Lung (tissue), 12 donors: Measurements from ENCODE around the gene PGM3. TPM values are rescaled to one million over a fixed set of nuclear protein-coding genes. Genes with fewer than 3 reads are reported as not detected.

Source experiments
- ATAC-seq: fragments of 200-7000 bp; cut with Tn5 transposase; one replicate; pipeline ENCODE4 v1.9.1; 2020; ENCODE audit warnings: moderate number of reproducible peaks; ENCODE audit not compliant: insufficient read depth, low FRiP score
- DNase-seq, 3 donors: peaks; one replicate each; pipeline ENCODE4 v3.0.0-alpha.2; 2013 to 2017
- H3K27ac ChIP-seq, 2 donors: one replicate each; pipeline ENCODE4 v1.5.1; 2013; ENCODE audit warnings: mild to moderate bottlenecking in 2 of 2, moderate library complexity in 2 of 2, control low read depth in 1 of 2, inconsistent platforms in 1 of 2, low read depth in 1 of 2, low read length in 1 of 2
- H3K27me3 ChIP-seq, 3 donors: one replicate each; pipeline ENCODE4 v1.5.1; 2013; ENCODE audit warnings: low read length in 2 of 3; ENCODE audit not compliant: control insufficient read depth in 3 of 3, insufficient read depth in 3 of 3
- H3K36me3 ChIP-seq, 4 donors: one replicate each; pipeline ENCODE4 v1.5.1; 2013; ENCODE audit warnings: low read length in 4 of 4, mild to moderate bottlenecking in 1 of 4, moderate library complexity in 1 of 4; ENCODE audit not compliant: control insufficient read depth in 4 of 4, insufficient read depth in 4 of 4
- H3K4me1 ChIP-seq, 5 donors: one replicate each; pipeline ENCODE4 v1.5.1; 2013; ENCODE audit warnings: low read length in 5 of 5, mild to moderate bottlenecking in 2 of 5, moderate library complexity in 1 of 5; ENCODE audit not compliant: control insufficient read depth in 5 of 5, insufficient read depth in 5 of 5
- H3K4me3 ChIP-seq: one replicate; pipeline ENCODE4 v1.5.1; 2013; ENCODE audit warnings: mild to moderate bottlenecking, control low read depth, moderate library complexity
- H3K9ac ChIP-seq, 2 donors: one replicate each; pipeline ENCODE4 v1.5.1; 2013; ENCODE audit warnings: low read length in 2 of 2, control low read depth in 1 of 2; ENCODE audit not compliant: insufficient read depth in 1 of 2
- H3K9me3 ChIP-seq, 4 donors: one replicate each; pipeline ENCODE4 v1.5.1; 2013; ENCODE audit warnings: low read length in 3 of 4, mild to moderate bottlenecking in 1 of 4, moderate library complexity in 1 of 4; ENCODE audit not compliant: control insufficient read depth in 4 of 4, insufficient read depth in 3 of 4
- WGBS, 2 donors: extraction: QIAGEN DNeasy Blood & Tissue Kit; methylation state at CpG; one replicate each; pipeline ENCODE4 v1.1.7; 2013; 5-methylcytosine and 5-hydroxymethylcytosine counted together
- polyA plus RNA-seq, 2 donors: library from polyadenylated mRNA; stranded (reverse); fragments of 200-250 nt; gene quantifications; one replicate each; pipeline ENCODE4 v1.2.1, GENCODE V29; 2013
- total RNA-seq, 2 donors: library from RNA; depleted of rRNA in 1 of 2; stranded (reverse); fragments of >200 nt in 1 of 2; gene quantifications; one replicate each; pipeline ENCODE4 v1.2.1, GENCODE V29; 2014 to 2021
- TF ChIP-seq, protein P1 (sequence below): IDR thresholded peaks from 2 replicates; pipeline ENCODE4 v1.5.1; 2012; ENCODE audit warnings: mild to moderate bottlenecking; ENCODE audit errors: control extremely low read depth, extremely low read depth
- donor health status: control.
- donor health status: control.
- donor health status: Bipolar disorder and iron deficiency.
- donor health status: healthy.
- donor health status: DM: yes; HTN: yes; CAD: no.

PGM3 gene
- total and polyA plus RNA-seq, 4 donors, result 10.0 to 57.9 (median 30.3) TPM

DNA sequence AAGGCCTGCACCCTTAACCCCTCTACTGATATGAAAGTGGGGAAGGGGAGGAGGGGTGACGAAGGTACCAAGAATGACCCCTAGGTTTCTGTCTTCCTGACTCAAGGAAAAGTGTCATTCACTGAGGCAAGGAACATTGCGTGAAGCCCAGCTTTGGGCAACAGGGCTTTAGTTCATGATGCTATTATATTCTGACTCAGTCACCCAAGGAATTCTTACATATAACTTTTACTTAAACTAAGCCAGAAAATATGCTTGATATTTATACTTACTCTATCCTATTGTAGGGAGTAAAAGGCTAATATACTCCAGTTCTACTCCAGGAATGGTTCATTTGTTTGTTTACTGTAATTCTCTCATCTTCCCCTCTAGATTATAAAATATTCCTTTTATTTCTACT is 65.1 kb downstream of the PGM3 start:
- no peak for ATAC-seq
- peaks cover 9 to 47% (median 36%) of the 10 kb centered on the region in 4 donors for H3K36me3 ChIP-seq

DNA sequence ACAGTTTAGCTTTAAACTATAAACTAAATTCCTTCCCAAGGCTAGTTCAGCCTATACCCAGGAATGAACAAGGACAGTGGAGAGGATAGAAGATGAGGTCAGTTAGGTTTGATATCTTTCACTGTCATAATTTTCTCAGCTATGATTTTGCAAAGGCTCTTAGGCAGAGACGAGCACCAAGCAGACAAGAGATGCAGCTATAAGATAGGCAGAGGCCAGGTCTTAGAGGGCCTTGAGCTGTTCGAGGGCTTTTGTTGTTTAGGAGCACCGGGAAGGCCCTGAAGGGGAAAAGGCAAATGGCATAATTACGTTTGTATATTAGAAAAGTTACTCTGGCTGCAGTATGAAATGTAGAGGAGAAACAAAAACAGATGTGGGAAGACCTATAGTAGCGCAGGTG is 65.8 kb downstream of the PGM3 start:
- ATAC-seq (no peak), DNase-seq (no peak)
- WGBS, 2 donors, result 95 to 98% methylated on average over 5 of the region's 5 CpGs
- Histone ChIP-seq H3K36me3 (peaks cover 9 to 47% (median 36%) of the 10 kb centered on the region in 4 donors), H3K27me3 (no peaks in the 10 kb centered on the region), H3K9me3 (no peaks in the 10 kb centered on the region), H3K27ac (no peak overlapping the region), H3K9ac (no peak overlapping the region), H3K4me3 (no peak overlapping the region), H3K4me1 (no peaks in the 10 kb centered on the region)
- TF ChIP-seq, protein P1, sequence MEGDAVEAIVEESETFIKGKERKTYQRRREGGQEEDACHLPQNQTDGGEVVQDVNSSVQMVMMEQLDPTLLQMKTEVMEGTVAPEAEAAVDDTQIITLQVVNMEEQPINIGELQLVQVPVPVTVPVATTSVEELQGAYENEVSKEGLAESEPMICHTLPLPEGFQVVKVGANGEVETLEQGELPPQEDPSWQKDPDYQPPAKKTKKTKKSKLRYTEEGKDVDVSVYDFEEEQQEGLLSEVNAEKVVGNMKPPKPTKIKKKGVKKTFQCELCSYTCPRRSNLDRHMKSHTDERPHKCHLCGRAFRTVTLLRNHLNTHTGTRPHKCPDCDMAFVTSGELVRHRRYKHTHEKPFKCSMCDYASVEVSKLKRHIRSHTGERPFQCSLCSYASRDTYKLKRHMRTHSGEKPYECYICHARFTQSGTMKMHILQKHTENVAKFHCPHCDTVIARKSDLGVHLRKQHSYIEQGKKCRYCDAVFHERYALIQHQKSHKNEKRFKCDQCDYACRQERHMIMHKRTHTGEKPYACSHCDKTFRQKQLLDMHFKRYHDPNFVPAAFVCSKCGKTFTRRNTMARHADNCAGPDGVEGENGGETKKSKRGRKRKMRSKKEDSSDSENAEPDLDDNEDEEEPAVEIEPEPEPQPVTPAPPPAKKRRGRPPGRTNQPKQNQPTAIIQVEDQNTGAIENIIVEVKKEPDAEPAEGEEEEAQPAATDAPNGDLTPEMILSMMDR, result no peak

More for the DNA sequence above, 65.1 kb downstream of the PGM3 start:
- Histone ChIP-seq H3K27me3 (no peaks in the 10 kb centered on the region), H3K9me3 (no peaks in the 10 kb centered on the region), H3K9ac (no peak overlapping the region), H3K4me1 (no peaks in the 10 kb centered on the region), H3K4me3 (no peak overlapping the region), H3K27ac (no peak overlapping the region)
- no peak for DNase-seq
- 98 to 100% methylated on average over 2 of the region's 2 CpGs for WGBS, 2 donors
- TF ChIP-seq, protein P1, result no peak

DNA sequence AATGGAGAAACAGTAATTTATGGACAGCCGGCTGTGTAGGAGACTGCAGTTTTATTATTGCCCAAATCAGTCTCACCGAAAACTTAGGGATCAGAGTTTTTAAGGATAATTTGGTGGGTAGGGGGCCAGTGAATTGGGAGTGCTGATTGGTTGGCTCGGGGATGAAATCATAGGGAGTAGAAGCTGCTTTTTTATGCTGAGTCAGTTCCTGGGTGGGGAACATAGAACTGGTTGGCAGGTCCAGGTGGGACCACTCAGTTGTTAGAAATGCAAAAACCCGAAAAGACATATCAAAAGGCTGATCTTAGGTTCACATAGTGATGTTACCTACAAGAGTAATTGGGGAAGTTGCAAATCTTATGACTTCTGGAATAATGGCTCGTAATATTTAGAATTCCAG is 66.3 kb downstream of the PGM3 start:
- TF ChIP-seq, protein P1, result no peak
- Histone ChIP-seq H3K36me3 (peaks cover 9 to 42% (median 33%) of the 10 kb centered on the region in 4 donors), H3K9me3 (no peaks in the 10 kb centered on the region), H3K4me3 (no peak overlapping the region), H3K27ac (no peak overlapping the region), H3K9ac (no peak overlapping the region), H3K4me1 (no peaks in the 10 kb centered on the region), H3K27me3 (no peaks in the 10 kb centered on the region)
- ATAC-seq, result no peak
- DNase-seq, result no peak
- 95 to 98% methylated on average over 5 of the region's 5 CpGs for WGBS, 2 donors

DNA sequence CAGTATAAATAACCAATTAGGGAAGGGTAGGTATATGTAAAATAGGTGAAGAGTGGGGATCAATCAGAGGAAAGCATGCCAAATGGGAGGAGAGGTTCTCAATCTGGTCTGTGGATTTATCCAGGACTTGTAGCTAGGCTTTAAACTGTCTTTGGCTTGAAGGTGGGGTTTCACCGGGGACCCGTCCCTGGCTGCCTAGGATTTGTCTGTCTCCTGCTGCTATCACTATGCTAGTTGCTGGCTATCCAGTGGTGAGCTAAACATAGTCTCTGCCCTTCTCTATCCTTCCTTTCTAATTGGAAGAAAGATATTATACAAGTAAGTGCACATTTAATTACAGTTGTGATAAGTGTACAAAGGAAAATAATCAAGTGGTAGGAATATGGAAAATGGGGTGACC is 66.8 kb downstream of the PGM3 start:
- peaks cover 9 to 40% (median 32%) of the 10 kb centered on the region in 4 donors for H3K36me3 ChIP-seq
- TF ChIP-seq, protein P1, result no peak
- ATAC-seq, result no peak

More for the DNA sequence above, 66.8 kb downstream of the PGM3 start:
- DNase-seq, result no peak
- no peak overlapping the region for H3K4me3 ChIP-seq
- no peak overlapping the region for H3K27ac ChIP-seq
- H3K27me3 ChIP-seq, result no peaks in the 10 kb centered on the region
- H3K9me3 ChIP-seq, result no peaks in the 10 kb centered on the region
- no peak overlapping the region for H3K9ac ChIP-seq
- no peaks in the 10 kb centered on the region for H3K4me1 ChIP-seq
- WGBS, 2 donors, result 93 to 97% methylated on average over 2 of the region's 2 CpGs
